HG02610 (cell line): Measurements from ENCODE around the gene UBL7.

Experiments used
- ATAC-seq: cut with Tn5 transposase; IDR thresholded peaks from one replicate; pipeline ENCODE4 v1.9.1; 2021; ENCODE audit warnings: mild to moderate bottlenecking, moderate library complexity; ENCODE audit not compliant: unreplicated experiment

Gene UBL7

GRCh38 chr15:74409225-74409624 is 51.7 kb downstream of the UBL7 start:
- no peak for ATAC-seq

DNA sequence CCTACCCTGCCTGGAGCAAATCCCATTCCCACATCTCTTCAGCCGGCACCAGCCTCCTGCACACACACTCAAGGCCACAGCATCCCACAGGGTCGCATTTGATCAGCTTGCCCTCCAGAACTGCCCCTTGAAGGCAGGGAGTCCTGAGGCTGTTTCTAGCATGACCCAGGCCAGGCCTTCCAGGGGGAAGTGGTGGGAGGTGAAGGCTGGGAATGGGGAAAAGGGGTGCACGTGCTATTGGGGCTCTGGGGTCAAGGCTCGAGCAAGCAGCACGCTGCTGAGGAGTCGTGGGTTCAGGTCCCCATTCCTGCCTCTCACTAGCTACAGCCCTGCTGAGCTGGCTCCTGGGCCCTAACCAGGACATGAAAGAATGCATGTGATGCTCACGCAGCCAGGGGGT is 52.1 kb downstream of the UBL7 start:
- no peak for ATAC-seq

DNA sequence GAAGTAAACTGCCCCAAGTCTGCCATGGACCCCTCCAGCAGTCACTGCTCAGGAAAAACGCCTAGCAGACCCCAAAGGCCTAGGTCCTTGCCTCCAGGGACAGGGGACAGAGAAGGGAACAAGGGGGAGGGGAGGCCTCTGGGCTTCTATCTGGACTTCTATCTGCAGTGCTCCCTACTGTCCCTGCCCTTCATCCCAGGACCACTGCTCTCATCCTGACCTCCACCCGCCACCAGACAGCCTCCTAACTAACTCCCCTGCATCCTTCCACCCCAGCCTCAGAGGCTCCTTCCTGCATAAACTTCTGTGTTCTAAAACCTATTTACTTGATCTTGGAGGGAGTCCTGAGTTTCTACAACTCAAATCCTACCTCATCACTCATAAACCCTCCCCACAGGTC is 52.6 kb downstream of the UBL7 start:
- ATAC-seq, result no peak

- no peak for ATAC-seq
Observed at GRCh38 chr15:74406992-74407705, 53.8 kb downstream of the UBL7 start.

GRCh38 chr15:74406517-74406916 is 54.4 kb downstream of the UBL7 start:
- ATAC-seq, result no peak

GRCh38 chr15:74405823-74406222 is 55.1 kb downstream of the UBL7 start:
- ATAC-seq, result no peak

- ATAC-seq, result peak; percentile 28
Observed at GRCh38 chr15:74403991-74404563, 56.9 kb downstream of the UBL7 start.

- ATAC-seq, result peak; percentile 2
Observed at GRCh38 chr15:74403588-74403919, 57.4 kb downstream of the UBL7 start.

- peak; percentile 33 for ATAC-seq
Observed at GRCh38 chr15:74402873-74403587, 57.9 kb downstream of the UBL7 start.

GRCh38 chr15:74402337-74402841 is 58.6 kb downstream of the UBL7 start:
- ATAC-seq, result no peak

GRCh38 chr15:74400915-74401757 is 59.8 kb downstream of the UBL7 start:
- no peak for ATAC-seq

DNA sequence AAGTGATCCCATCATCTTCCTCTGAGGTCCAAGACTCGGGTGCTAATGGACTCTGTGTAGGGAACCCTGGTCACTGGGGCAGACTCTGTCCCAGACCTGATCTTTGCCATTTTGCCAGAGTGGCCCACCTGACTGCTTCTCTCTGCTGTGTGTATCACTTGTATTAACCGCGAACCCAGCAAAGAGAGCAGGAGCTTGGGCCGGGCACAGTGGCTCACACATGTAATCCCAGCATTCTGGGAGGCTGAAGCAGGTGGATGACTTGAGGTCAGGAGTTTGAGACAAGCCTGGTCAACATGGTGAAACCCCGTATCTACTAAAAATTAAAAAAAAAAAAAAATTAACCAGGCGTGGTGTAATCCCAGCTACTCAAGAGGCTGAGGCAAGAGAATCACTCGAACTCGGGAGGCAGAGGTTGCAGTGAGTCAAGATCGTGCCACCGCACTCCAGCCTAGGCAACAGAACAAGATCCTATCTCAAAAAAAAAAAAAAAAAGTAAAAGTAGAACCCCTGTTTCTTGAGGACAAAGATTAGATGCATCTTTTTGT is 60.6 kb downstream of the UBL7 start:
- no peak for ATAC-seq

GRCh38 chr15:74399511-74400312 is 61.2 kb downstream of the UBL7 start:
- ATAC-seq, result no peak

GRCh38 chr15:74399100-74399499 is 61.9 kb downstream of the UBL7 start:
- ATAC-seq, result no peak

DNA sequence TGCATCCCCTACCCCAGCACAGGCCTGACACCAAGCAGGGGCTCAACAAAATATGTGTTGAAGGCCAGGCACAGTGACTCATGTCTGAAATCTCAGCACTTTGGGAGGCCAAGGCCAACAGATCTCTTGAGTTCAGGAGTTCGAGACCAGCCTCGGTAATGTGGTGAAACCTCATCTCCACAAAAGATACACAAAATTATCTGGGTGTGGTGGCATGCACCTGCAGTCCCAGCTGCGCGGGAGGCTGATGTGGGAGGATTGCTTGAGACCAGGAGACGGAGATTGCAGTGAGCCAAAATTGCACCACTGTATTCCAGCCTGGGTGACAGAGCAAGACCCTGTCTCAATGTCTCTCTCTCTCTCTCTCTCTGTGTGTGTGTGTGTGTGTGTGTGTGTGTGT is 62.8 kb downstream of the UBL7 start:
- ATAC-seq, result no peak

DNA sequence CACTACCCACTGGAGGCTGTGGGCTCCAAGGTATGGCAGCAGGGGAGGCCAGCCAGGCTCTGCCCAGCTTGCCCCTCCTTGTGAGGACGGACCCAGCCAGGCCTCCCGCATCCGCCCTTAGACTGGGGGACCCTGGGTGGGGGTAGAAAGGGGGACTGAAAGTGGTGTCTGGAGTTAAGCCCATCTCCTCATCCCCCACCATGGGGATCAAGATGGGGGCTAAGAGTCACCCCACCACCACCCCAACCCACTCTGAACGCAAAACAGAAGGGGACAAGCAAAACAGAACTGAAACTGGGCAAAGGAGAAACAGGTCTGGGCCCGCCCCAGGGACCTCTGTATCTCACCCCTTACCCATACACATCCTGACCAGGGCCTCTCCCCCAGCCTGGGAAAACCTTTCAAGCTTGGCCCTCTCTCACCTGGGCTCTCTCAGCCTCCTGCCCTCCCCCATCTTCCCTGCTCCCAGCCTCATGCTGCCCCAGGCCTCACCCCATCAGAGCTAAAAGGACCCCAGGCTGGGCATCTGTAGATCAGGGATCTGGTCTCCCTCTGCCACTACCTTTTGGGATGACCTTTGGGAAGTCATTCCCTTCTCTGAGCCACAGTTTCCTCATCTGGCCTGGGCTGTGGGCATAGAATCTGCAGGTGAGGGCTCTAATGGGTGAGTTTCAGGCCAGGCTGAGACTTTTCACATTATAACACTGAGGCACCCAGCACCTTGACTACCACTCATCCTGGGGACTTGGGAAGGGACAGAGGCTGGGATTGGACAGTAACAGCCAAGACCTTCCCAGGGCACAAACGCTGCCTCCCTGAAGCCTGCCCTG is 63.5 kb downstream of the UBL7 start:
- ATAC-seq, result peak; percentile 18

DNA sequence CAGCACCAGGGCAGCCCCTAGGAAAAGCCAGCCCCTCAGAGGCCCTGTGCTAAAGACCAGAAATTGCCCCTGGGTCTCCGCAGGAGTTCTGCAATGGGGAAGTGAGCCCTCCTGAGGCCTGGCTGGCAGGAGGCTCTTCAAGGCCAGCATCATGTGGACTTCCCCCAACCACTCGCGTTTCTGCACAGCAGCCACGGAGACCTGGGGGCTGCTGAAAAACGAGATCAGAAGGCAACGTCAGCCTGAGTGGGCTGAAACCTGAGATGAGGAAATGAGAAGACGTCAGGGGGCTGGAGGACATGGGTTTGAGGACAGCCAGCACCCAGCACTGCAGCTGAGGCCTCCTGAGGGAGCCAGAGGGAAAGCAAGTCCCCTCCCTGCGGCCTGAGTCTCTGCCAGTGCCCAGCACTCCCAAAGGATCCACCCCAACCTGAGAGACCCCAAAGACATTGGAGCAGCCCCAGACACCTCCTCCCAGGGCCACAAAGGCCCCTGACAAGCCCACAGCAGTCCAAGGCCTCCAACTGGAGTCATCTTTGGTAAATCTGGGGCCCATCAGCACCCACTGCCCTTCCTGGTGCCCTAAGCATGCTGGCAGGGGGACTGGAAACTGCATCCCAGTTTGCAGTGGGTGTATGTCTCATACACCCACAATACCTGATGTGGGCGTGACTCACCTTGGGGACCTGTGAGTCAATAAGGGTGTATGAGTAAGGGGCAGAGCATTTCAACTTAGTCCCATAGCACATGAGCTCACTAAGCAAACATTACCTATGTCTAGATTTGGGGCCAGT is 64.3 kb downstream of the UBL7 start:
- ATAC-seq, result peak; percentile 31

- ATAC-seq, result peak; percentile 1
Observed at GRCh38 chr15:74396146-74396438, 64.9 kb downstream of the UBL7 start.
